SK-N-SH (cell line): ENCODE data around the gene ZNHIT2. TPM values are rescaled to one million over a fixed set of nuclear protein-coding genes. Genes with fewer than 3 reads are reported as not detected.

Experiments
- CTCF ChIA-PET: fragments of 300-600, 350-600 bp; formaldehyde crosslinking; extraction: SDS; loops from one replicate; lab custom pipeline; 2021; lab: Yijun Ruan, JAX
- POLR2A ChIA-PET: fragments of 350-600 bp; sonication (Branson Sonifier 250); formaldehyde crosslinking; extraction: SDS; loops from one replicate; lab custom pipeline; 2020; ENCODE audit warnings: antibody characterized with exemption, inconsistent platforms; lab: Yijun Ruan, JAX
- DNase-seq: peaks from one replicate; pipeline ENCODE4 v3.0.0; 2012
- H2AFZ ChIP-seq: fragments of 200-600 bp; sonication (generic); 2 replicates; pipeline ENCODE4 v1.8.1; 2016; ENCODE audit warnings: antibody characterized with exemption, mild to moderate bottlenecking, low read depth
- H3F3A ChIP-seq: fragments of 200-600 bp; sonication (generic); replicated peaks from 2 replicates; pipeline ENCODE3; 2016; ENCODE audit warnings: antibody characterized with exemption, mild to moderate bottlenecking; ENCODE audit not compliant: insufficient read depth
- H3K27ac ChIP-seq, 2 experiments: fragments of 200-500 bp in 1 of 2; fragments of 200-600 bp in 1 of 2; sonication (Bioruptor generic) in 1 of 2; sonication (generic), shearing (Covaris generic) in 1 of 2; 2 replicates each; pipeline versions ENCODE4 v1.5.1 to v1.6.1; 2014 to 2016; ENCODE audit warnings: low read depth in 2 of 2, inconsistent platforms in 1 of 2, low read length in 1 of 2, mild to moderate bottlenecking in 1 of 2, mixed read lengths in 1 of 2
- H3K27me3 ChIP-seq: fragments of 200-600 bp; sonication (generic), shearing (Covaris generic); 2 replicates; pipeline ENCODE4 v1.6.1; 2016; ENCODE audit warnings: mixed run types; ENCODE audit not compliant: insufficient read depth
- H3K36me3 ChIP-seq, 2 experiments: fragments of 200-500 bp in 1 of 2; fragments of 200-600 bp in 1 of 2; sonication (Bioruptor generic) in 1 of 2; sonication (generic) in 1 of 2; replicated peaks in 1 of 2; 2 replicates each; pipeline versions ENCODE3 to v1.5.1; 2014 to 2016; ENCODE audit warnings: low read length in 1 of 2, mild to moderate bottlenecking in 1 of 2; ENCODE audit not compliant: insufficient read depth in 2 of 2, control insufficient read depth in 1 of 2
- H3K4me1 ChIP-seq, 2 experiments: fragments of 200-500 bp in 1 of 2; fragments of 200-600 bp in 1 of 2; sonication (Bioruptor generic) in 1 of 2; sonication (generic), shearing (Covaris generic) in 1 of 2; 2 replicates each; pipeline versions ENCODE4 v1.5.1 to v1.6.1; 2014 to 2016; ENCODE audit warnings: low read depth in 1 of 2, low read length in 1 of 2, mixed run types in 1 of 2; ENCODE audit not compliant: insufficient read depth in 2 of 2, control insufficient read depth in 1 of 2
- H3K4me2 ChIP-seq: fragments of 200-600 bp; sonication (generic), shearing (Covaris generic); 2 replicates; pipeline ENCODE4 v1.6.1; 2017; ENCODE audit warnings: mixed run types
- H3K4me3 ChIP-seq, 2 experiments: fragments of 200-500 bp in 1 of 2; fragments of 200-600 bp in 1 of 2; sonication (Bioruptor generic) in 1 of 2; sonication (generic), shearing (Covaris generic) in 1 of 2; 2 replicates each; pipeline versions ENCODE4 v1.5.1 to v1.8.1; 2014 to 2016; ENCODE audit warnings: low read depth in 2 of 2, inconsistent platforms in 1 of 2, low read length in 1 of 2, mild to moderate bottlenecking in 1 of 2, mixed read lengths in 1 of 2, moderate library complexity in 1 of 2
- H3K79me2 ChIP-seq: fragments of 200-600 bp; sonication (generic); 2 replicates; pipeline ENCODE4 v1.8.1; 2017; ENCODE audit warnings: mild to moderate bottlenecking; ENCODE audit not compliant: insufficient read depth
- H3K9ac ChIP-seq: fragments of 200-600 bp; sonication (generic); 2 replicates; pipeline ENCODE4 v1.6.1; 2017; ENCODE audit warnings: mixed run types
- H3K9me2 ChIP-seq: fragments of 200-600 bp; sonication (generic); 2 replicates; pipeline ENCODE4 v1.6.1; 2017; ENCODE audit warnings: mixed run types
- H3K9me3 ChIP-seq: fragments of 200-600 bp; sonication (generic); 2 replicates; pipeline ENCODE4 v1.6.1; 2017; ENCODE audit warnings: mixed run types, mild to moderate bottlenecking, moderate library complexity
- H4K20me1 ChIP-seq: fragments of 200-600 bp; sonication (generic); 2 replicates; pipeline ENCODE4 v1.6.1; 2017; ENCODE audit warnings: mild to moderate bottlenecking, mixed run types; ENCODE audit not compliant: insufficient read depth
- EP300 ChIP-seq, 2 experiments: IDR thresholded peaks; 2 replicates each; pipeline versions ENCODE4 v1.4.0 to v1.6.1; 2012; ENCODE audit warnings: borderline replicate concordance in 1 of 2, low read depth in 1 of 2, low read length in 1 of 2
- EZH2phosphoT487 ChIP-seq: fragments of 200-600 bp; sonication (generic); IDR thresholded peaks from 2 replicates; pipeline ENCODE4 v1.6.1; 2017; ENCODE audit warnings: low read depth, mixed run types, mild to moderate bottlenecking, antibody characterized with exemption, moderate library complexity, borderline replicate concordance
- FOXM1 ChIP-seq: IDR thresholded peaks from 2 replicates; pipeline ENCODE4 v1.4.0; 2012; ENCODE audit warnings: low read depth, mild to moderate bottlenecking
- GATA2 ChIP-seq: sonication (generic); formaldehyde crosslinking; IDR thresholded peaks from 2 replicates; pipeline ENCODE4 v1.5.0; 2020; ENCODE audit warnings: mild to moderate bottlenecking, missing genetic modification reagents
- NFIC ChIP-seq: IDR thresholded peaks from 2 replicates; pipeline ENCODE4 v1.4.0; 2012; ENCODE audit warnings: borderline replicate concordance
- NRF1 ChIP-seq: IDR thresholded peaks from 2 replicates; pipeline ENCODE4 v1.6.1; 2012; ENCODE audit warnings: low read depth, mild to moderate bottlenecking, low read length
- POLR2AphosphoS5 ChIP-seq: IDR thresholded peaks from 2 replicates; pipeline ENCODE4 v1.6.1; 2012; ENCODE audit warnings: low read depth, low read length
- RCOR1 ChIP-seq: fragments of 150-350 bp; IDR thresholded peaks from 2 replicates; pipeline ENCODE4 v1.6.1; 2017; ENCODE audit warnings: antibody characterized with exemption, low read length
- REST ChIP-seq: IDR thresholded peaks from 2 replicates; pipeline ENCODE4 v1.6.1; 2012; ENCODE audit warnings: mild to moderate bottlenecking, low read depth, low read length, moderate library complexity
- RFX5 ChIP-seq: IDR thresholded peaks from 2 replicates; pipeline ENCODE4 v1.6.1; 2012; ENCODE audit warnings: mild to moderate bottlenecking, improper control_type of control experiment, low read length
- SMC3 ChIP-seq: IDR thresholded peaks from 2 replicates; pipeline ENCODE4 v1.6.1; 2012; ENCODE audit warnings: low read depth, low read length, improper control_type of control experiment
- TCF12 ChIP-seq: IDR thresholded peaks from 2 replicates; pipeline ENCODE4 v1.4.0; 2012
- USF1 ChIP-seq: IDR thresholded peaks from 2 replicates; pipeline ENCODE4 v1.4.0; 2012; ENCODE audit warnings: low read depth, borderline replicate concordance
- WGBS: methylation state at CpG from one replicate; pipeline ENCODE4 v1.1.6; 2017; ENCODE audit warnings: low lambda C conversion rate; 5-methylcytosine and 5-hydroxymethylcytosine counted together
- polyA plus RNA-seq, 3 experiments: library from polyadenylated mRNA; depleted of rRNA; stranded (reverse); fragments of >200 nt; gene quantifications; 2 replicates each; pipeline ENCODE4 v1.2.3, GENCODE V29; 2012
- TF ChIP-seq, protein P1 (sequence below): IDR thresholded peaks from 2 replicates; pipeline ENCODE4 v1.4.0; 2012; ENCODE audit warnings: low read depth, borderline replicate concordance
- TF ChIP-seq, protein P2 (sequence below): fragments of 150-350 bp; IDR thresholded peaks from 2 replicates; pipeline ENCODE4 v1.6.1; 2016; ENCODE audit warnings: mild to moderate bottlenecking, low read depth, low read length

The ZNHIT2 gene
- polyA plus RNA-seq, 1 of the 3 experiments (the other 2 are of a cell fraction): 5.6 TPM

- ChIA-PET POLR2A (no interaction called here), CTCF (interaction anchor here (1.0 to 1.7 kb wide), 3 partner anchors 18 to 61 kb away, joined by 3 to 6 read pairs (median 3); partner anchors contain the start of gene CAPN1)
- H3K4me1 ChIP-seq: no peaks in the 10 kb centered on the region
- no peak overlapping the region for H3K4me3 ChIP-seq
- H3F3A ChIP-seq: no peaks in the 10 kb centered on the region
- no peaks in the 10 kb centered on the region for H4K20me1 ChIP-seq
- WGBS: 85% methylated on average over 2 of the region's 2 CpGs
- H3K27ac ChIP-seq: no peak overlapping the region
- no peak overlapping the region for H3K4me2 ChIP-seq
- no peaks in the 10 kb centered on the region for H3K9me2 ChIP-seq
- no peak for DNase-seq
- no peak overlapping the region for H3K9ac ChIP-seq
- H3K27me3 ChIP-seq: no peaks in the 10 kb centered on the region
- no peak overlapping the region for H2AFZ ChIP-seq
- no peaks in the 10 kb centered on the region for H3K36me3 ChIP-seq
- H3K79me2 ChIP-seq: no peaks in the 10 kb centered on the region
- TF ChIP-seq NRF1 (no peak), RFX5 (no peak), TCF12 (no peak), SMC3 (no peak), GATA2 (CRISPR knock-in tag) (no peak), EZH2phosphoT487 (no peak), POLR2AphosphoS5 (no peak), FOXM1 (no peak), USF1 (no peak), EP300 (IDR thresholded peaks at IDR 0.05; ENCODE audit: borderline replicate concordance in 1 of 2, low read depth in 1 of 2, low read length in 1 of 2) (no peak), NFIC (no peak), RCOR1 (no peak), REST (no peak)
- TF ChIP-seq, protein P1, sequence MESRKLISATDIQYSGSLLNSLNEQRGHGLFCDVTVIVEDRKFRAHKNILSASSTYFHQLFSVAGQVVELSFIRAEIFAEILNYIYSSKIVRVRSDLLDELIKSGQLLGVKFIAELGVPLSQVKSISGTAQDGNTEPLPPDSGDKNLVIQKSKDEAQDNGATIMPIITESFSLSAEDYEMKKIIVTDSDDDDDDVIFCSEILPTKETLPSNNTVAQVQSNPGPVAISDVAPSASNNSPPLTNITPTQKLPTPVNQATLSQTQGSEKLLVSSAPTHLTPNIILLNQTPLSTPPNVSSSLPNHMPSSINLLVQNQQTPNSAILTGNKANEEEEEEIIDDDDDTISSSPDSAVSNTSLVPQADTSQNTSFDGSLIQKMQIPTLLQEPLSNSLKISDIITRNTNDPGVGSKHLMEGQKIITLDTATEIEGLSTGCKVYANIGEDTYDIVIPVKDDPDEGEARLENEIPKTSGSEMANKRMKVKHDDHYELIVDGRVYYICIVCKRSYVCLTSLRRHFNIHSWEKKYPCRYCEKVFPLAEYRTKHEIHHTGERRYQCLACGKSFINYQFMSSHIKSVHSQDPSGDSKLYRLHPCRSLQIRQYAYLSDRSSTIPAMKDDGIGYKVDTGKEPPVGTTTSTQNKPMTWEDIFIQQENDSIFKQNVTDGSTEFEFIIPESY: no peak
- TF ChIP-seq, protein P2, sequence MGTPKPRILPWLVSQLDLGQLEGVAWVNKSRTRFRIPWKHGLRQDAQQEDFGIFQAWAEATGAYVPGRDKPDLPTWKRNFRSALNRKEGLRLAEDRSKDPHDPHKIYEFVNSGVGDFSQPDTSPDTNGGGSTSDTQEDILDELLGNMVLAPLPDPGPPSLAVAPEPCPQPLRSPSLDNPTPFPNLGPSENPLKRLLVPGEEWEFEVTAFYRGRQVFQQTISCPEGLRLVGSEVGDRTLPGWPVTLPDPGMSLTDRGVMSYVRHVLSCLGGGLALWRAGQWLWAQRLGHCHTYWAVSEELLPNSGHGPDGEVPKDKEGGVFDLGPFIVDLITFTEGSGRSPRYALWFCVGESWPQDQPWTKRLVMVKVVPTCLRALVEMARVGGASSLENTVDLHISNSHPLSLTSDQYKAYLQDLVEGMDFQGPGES: no peak
- no peaks in the 10 kb centered on the region for H3K9me3 ChIP-seq
These were observed 46.2 kb upstream of the ZNHIT2 start for GRCh38 chr11:65163684-65164083.
